ENCODE data around the gene HTR3E.

GRCh38 chr3:184092199-184092598 lies 4.7 kb upstream of the HTR3E start:
- TF ChIP-seq, protein P1, sequence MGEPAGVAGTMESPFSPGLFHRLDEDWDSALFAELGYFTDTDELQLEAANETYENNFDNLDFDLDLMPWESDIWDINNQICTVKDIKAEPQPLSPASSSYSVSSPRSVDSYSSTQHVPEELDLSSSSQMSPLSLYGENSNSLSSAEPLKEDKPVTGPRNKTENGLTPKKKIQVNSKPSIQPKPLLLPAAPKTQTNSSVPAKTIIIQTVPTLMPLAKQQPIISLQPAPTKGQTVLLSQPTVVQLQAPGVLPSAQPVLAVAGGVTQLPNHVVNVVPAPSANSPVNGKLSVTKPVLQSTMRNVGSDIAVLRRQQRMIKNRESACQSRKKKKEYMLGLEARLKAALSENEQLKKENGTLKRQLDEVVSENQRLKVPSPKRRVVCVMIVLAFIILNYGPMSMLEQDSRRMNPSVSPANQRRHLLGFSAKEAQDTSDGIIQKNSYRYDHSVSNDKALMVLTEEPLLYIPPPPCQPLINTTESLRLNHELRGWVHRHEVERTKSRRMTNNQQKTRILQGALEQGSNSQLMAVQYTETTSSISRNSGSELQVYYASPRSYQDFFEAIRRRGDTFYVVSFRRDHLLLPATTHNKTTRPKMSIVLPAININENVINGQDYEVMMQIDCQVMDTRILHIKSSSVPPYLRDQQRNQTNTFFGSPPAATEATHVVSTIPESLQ (CRISPR knock-in tag; IDR thresholded peaks at IDR 0.05), result no peak
- TF ChIP-seq, protein P2, sequence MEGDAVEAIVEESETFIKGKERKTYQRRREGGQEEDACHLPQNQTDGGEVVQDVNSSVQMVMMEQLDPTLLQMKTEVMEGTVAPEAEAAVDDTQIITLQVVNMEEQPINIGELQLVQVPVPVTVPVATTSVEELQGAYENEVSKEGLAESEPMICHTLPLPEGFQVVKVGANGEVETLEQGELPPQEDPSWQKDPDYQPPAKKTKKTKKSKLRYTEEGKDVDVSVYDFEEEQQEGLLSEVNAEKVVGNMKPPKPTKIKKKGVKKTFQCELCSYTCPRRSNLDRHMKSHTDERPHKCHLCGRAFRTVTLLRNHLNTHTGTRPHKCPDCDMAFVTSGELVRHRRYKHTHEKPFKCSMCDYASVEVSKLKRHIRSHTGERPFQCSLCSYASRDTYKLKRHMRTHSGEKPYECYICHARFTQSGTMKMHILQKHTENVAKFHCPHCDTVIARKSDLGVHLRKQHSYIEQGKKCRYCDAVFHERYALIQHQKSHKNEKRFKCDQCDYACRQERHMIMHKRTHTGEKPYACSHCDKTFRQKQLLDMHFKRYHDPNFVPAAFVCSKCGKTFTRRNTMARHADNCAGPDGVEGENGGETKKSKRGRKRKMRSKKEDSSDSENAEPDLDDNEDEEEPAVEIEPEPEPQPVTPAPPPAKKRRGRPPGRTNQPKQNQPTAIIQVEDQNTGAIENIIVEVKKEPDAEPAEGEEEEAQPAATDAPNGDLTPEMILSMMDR (IDR thresholded peaks at IDR 0.05), result no peak
- TF ChIP-seq IRF1 (CRISPR knock-in tag; IDR thresholded peaks at IDR 0.05), result no peak
- no peak for TF ChIP-seq MLX (CRISPR knock-in tag; IDR thresholded peaks at IDR 0.05)
- TF ChIP-seq, protein P3, sequence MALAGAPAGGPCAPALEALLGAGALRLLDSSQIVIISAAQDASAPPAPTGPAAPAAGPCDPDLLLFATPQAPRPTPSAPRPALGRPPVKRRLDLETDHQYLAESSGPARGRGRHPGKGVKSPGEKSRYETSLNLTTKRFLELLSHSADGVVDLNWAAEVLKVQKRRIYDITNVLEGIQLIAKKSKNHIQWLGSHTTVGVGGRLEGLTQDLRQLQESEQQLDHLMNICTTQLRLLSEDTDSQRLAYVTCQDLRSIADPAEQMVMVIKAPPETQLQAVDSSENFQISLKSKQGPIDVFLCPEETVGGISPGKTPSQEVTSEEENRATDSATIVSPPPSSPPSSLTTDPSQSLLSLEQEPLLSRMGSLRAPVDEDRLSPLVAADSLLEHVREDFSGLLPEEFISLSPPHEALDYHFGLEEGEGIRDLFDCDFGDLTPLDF (CRISPR knock-in tag; IDR thresholded peaks at IDR 0.05), result no peak
- no peak for TF ChIP-seq RELA (CRISPR knock-in tag; IDR thresholded peaks at IDR 0.05; ENCODE audit: borderline replicate concordance)
- no peak for TF ChIP-seq MAX (CRISPR knock-in tag; IDR thresholded peaks at IDR 0.05)
- no peak for TF ChIP-seq SP1 (CRISPR knock-in tag; conservative IDR thresholded peaks at IDR 0.05)
- TF ChIP-seq NR3C1 (CRISPR knock-in tag; conservative IDR thresholded peaks at IDR 0.05; ENCODE audit: low read depth), result no peak
- TF ChIP-seq ZNF138 (CRISPR knock-in tag; conservative IDR thresholded peaks at IDR 0.05), result no peak
